ENCODE data around the gene RNF150. TPM values are rescaled to one million over a fixed set of nuclear protein-coding genes. Genes with fewer than 3 reads are reported as not detected.

The RNF150 gene
- polyA plus RNA-seq, 1 experiment: 9.8 TPM

- no peaks in the 10 kb centered on the region for H3K9me3 ChIP-seq (ENCODE audit: control insufficient read depth, insufficient read depth, low read length)
- no peak for TF ChIP-seq CTCF (IDR thresholded peaks at IDR 0.05; ENCODE audit: low read depth, low read length)
- no peaks in the 10 kb centered on the region for H3K27me3 ChIP-seq (ENCODE audit: control insufficient read depth, insufficient read depth, low read length)
- H3K4me3 ChIP-seq (ENCODE audit: low read depth, low read length): no peak overlapping the region
- POLR2A ChIA-PET: no interaction called here
- no peak overlapping the region for H3K27ac ChIP-seq (ENCODE audit: low read depth, low read length)
- no peak for DNase-seq (ENCODE audit: low read depth, low spot score)
- CTCF ChIA-PET: interaction anchor here (0.8 to 4.2 kb wide), 4 partner anchors 10 to 265 kb away, joined by 3 to 20 read pairs (median 8); partner anchors contain the start of gene RNF150
Measured at GRCh38 chr4:140870427-140870826, 262.8 kb downstream of the RNF150 start.

- no peaks in the 10 kb centered on the region for H3K9me3 ChIP-seq (ENCODE audit: control insufficient read depth, insufficient read depth, low read length)
- no peak overlapping the region for H3K27ac ChIP-seq (ENCODE audit: low read depth, low read length)
- POLR2A ChIA-PET: no interaction called here
- no peaks in the 10 kb centered on the region for H3K27me3 ChIP-seq (ENCODE audit: control insufficient read depth, insufficient read depth, low read length)
- no peak overlapping the region for H3K4me3 ChIP-seq (ENCODE audit: low read depth, low read length)
- CTCF ChIA-PET: interaction anchor here (1.6 to 4.2 kb wide), 3 partner anchors 9 to 264 kb away, joined by 5 to 20 read pairs (median 10); partner anchors contain the start of gene RNF150
- TF ChIP-seq CTCF (IDR thresholded peaks at IDR 0.05; ENCODE audit: low read depth, low read length): no peak
- no peak for DNase-seq (ENCODE audit: low read depth, low spot score)
Measured at GRCh38 chr4:140869446-140869845, 263.8 kb downstream of the RNF150 start.

- Histone ChIP-seq H3K27me3 (ENCODE audit: control insufficient read depth, insufficient read depth, low read length) (no peaks in the 10 kb centered on the region), H3K9me3 (ENCODE audit: control insufficient read depth, insufficient read depth, low read length) (no peaks in the 10 kb centered on the region), H3K4me3 (ENCODE audit: low read depth, low read length) (no peak overlapping the region), H3K27ac (ENCODE audit: low read depth, low read length) (no peak overlapping the region)
- DNase-seq (ENCODE audit: low read depth, low spot score): no peak
- TF ChIP-seq CTCF (IDR thresholded peaks at IDR 0.05; ENCODE audit: low read depth, low read length): no peak
- POLR2A ChIA-PET: no interaction called here
- CTCF ChIA-PET: interaction anchor here (2.0 to 5.3 kb wide), 3 partner anchors 16 to 265 kb away, joined by 5 to 51 read pairs (median 20); partner anchors contain the start of gene RNF150
Measured at GRCh38 chr4:140867356-140867755, 265.9 kb downstream of the RNF150 start.

- DNase-seq (ENCODE audit: low read depth, low spot score): no peak
- Histone ChIP-seq H3K4me3 (ENCODE audit: low read depth, low read length) (no peak overlapping the region), H3K27ac (ENCODE audit: low read depth, low read length) (no peak overlapping the region), H3K27me3 (ENCODE audit: control insufficient read depth, insufficient read depth, low read length) (no peaks in the 10 kb centered on the region), H3K9me3 (ENCODE audit: control insufficient read depth, insufficient read depth, low read length) (no peaks in the 10 kb centered on the region)
- ChIA-PET POLR2A (no interaction called here), CTCF (interaction anchor here (1.5 to 5.3 kb wide), 4 partner anchors 9 to 266 kb away, joined by 4 to 51 read pairs (median 12); partner anchors contain the start of gene RNF150)
- no peak for TF ChIP-seq CTCF (IDR thresholded peaks at IDR 0.05; ENCODE audit: low read depth, low read length)
Measured at GRCh38 chr4:140866492-140867005, 266.7 kb downstream of the RNF150 start.

Data from AG04450 (cell line).